ENCODE measurements around the gene SNCAIP.

The SNCAIP gene

DNA sequence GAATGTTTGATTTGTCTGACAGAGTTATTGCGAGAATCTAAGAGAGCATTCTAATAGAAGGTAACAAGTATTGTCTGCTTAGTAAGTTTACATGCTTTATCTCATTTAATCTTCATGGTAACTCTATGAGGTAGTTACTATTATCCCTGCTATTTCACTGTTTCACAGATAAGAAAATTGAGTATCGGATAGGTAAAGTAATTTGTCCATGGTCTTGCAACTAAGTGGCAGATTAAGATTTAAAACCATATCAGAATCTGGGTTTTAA is 118.2 kb downstream of the SNCAIP start:
- no peak for DNase-seq

DNA sequence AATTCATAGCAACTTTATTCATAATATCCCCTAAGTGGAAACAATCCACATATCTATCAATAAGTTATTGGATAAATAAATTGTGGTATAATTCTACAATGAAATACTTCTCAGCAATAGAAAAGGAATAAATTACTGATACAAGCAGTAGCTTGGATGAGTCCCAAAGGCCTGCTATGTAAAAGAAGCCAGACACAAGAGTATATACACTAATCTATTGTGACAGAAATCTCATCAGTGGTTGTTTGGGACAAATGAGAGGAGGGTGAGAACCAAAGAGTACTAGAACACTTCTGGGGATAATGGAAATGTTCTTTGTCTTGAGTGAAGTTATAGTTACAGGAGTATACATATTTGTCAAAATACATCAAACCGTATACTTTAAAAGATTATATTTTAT is 119.3 kb downstream of the SNCAIP start:
- no peak for DNase-seq

DNA sequence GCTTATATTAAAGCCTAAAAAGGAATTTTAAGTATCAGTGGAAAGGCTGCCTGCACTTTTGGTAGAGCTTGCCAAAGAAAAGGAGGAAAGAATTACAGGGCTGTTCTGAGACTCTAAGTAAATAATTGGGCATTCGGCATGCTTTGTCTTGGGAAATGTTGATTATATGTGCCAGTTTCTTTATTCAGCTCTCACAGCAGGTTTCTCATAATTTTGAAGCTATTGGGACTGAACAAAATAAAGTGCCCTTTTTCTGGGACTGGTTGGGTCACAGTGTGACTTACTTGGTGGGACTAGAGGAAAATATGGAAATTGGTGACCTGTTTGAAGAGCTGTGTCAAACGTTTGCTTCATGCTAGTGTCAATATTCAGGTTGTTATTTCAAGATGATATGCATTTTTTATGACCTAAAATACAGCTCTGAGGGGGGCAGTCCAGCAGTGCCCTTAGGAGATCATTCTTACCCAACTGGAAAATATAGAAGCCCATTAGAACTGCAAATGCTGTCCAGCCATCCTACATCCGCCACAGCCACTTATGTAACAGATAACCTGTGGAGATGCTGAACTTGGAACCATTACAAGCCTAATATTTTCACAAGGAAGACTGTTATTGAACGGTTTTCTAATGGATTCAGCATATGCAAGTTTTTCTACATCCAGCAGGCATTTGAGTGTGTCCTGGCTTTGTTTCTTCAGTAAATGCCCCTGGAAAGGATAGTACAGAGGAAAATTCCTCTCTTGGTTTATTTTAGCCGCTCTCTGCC is 122.4 kb downstream of the SNCAIP start:
- DNase-seq, result no peak

DNA sequence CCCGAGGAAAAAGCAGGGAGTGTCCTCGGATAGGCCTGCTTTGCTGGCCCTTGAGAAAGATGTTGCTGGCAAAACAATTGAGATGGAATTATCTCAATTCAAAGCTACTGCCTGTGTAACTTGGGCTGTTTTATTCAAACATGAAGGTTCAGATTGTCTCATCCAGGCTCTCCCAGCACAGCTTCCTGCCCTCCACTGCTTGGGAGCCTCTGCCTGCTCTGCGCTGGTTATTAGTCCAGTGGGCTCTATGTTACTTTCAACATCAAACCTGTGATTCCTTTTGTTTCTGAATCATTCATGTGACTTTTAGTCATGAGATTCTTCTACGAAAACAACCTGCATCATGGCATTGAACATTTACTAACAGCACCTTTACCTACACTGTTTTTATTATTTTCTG is 123.2 kb downstream of the SNCAIP start:
- no peak for DNase-seq

DNA sequence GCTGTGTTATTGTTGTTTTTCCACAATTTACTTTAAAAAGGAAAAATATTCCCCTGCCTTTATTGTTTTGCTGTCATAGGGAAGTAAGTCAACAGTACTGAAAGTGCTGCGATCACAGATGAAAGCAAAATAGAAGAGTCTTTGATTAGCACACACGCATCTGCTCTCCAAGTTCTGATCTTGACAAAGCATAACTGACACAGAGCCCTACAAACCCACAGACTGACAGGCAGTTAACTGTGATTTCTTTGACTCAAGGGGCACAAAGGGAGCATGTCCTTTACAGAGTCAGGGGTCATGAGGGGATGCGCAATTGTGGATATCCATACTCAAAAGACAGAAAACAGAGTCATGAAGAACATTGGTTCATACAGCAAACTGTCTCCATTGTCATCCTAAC is 123.7 kb downstream of the SNCAIP start:
- DNase-seq, result no peak

GRCh38 chr5:122436615-122437014 is 124.6 kb downstream of the SNCAIP start:
- DNase-seq, result no peak

DNA sequence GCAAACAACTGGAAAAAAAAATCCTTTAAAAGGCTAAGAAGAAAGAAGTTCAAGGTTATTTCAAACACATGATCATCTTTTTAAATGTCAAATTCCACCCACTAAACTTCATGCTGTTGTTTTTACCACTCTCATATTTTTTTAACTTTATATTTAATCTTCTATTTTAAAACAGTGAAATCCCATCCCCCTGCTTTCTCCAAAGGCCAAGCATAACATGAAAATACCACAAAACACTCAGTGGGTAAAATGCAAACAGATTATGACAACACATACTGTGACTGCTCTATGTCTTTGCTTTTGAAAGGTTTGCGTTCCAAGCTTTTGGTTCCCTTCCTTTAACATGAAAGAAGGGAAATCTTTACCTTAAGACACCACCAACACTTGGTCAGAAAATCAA is 127.6 kb downstream of the SNCAIP start:
- DNase-seq, result no peak

GRCh38 chr5:122442938-122443337 is 130.9 kb downstream of the SNCAIP start:
- DNase-seq, result no peak

DNA sequence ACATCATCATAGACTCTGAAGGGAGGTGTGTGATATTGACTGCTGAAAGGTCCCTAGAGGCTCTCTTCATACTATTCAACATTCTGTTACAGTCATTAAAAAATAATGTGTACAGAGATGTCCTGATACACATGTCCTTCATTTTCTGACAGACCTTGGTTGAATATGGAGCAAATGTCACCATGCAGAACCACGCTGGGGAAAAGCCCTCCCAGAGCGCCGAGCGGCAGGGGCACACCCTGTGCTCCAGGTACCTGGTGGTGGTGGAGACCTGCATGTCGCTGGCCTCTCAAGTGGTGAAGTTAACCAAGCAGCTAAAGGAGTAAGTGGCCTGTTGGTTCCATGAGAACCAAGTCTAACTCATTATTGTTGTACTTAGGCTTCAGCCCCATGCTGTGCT is 132.4 kb downstream of the SNCAIP start:
- DNase-seq, result no peak

GRCh38 chr5:122445070-122445469 is 133.0 kb downstream of the SNCAIP start:
- no peak for DNase-seq

- no peak for DNase-seq
Observed at GRCh38 chr5:122447072-122447471, 135.0 kb downstream of the SNCAIP start.

DNA sequence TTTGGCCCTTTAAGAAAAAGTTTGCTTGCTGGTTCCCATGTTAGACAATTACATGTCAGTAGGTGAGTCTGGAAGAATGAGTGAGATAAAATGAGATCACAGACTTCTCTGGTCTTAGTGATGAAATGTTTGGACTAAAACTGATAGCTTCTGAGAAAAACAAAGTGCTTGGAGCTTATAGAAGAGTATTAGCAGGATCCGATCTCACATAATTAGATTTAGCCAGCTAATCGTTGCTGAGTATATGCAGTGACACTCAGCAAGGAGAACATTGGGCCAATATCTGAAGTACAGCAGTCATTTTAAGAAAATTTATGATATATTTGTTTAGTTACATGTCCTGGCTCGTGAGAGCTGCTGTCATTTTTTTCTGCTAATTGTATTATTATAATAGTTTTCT is 135.8 kb downstream of the SNCAIP start:
- no peak for DNase-seq

- DNase-seq, result no peak
Observed at GRCh38 chr5:122454541-122454940, 142.5 kb downstream of the SNCAIP start.

DNA sequence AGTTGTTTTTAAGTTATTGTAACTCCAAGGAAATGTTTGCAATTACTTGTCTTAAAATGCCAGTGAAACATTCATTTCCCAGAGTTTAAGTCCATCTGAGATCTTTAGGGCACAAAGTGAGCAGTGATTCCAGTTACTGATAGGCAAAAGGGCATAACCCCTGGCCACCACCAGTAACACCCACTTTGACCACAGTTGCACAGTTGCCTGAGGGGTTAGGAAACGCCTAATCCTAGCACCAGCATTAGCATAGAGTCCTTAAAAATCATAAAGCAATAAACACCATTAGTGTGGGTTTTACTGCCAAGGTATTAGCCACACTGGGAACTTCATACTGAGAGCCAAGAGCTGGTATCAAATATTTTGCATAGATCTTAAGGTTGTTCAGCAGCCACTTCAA is 143.9 kb downstream of the SNCAIP start:
- DNase-seq, result no peak

DNA sequence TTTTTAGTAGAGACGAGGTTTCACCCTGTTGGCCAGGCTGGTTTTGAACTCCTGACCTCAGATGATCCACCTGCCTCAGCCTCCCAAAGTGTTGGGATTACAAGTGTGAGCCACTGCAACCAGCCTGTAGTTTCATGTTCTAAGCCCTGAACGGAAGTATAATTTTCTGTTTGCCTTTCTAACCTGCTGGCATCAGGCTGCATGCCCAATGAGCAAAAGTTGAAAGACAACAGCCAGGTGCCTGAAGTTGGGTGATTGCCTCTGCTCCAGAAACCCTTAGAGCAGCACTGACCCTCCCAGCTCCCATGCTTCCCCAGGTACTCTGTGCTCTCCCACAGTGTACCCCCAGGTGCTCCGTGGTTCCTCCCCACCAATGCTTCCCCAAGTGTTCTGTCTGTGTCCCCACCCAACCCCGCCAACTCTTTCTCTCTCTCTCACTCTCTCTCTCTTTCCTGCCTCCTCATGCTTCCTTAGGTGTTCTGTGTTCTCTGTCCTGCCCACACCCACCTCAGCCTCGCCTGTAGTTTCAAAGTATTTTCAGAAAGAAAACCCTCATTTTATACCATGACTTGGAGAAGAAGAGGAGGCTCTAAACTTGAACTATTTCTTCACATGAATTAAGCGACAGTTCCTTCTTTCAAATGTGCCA is 145.3 kb downstream of the SNCAIP start:
- no peak for DNase-seq

DNA sequence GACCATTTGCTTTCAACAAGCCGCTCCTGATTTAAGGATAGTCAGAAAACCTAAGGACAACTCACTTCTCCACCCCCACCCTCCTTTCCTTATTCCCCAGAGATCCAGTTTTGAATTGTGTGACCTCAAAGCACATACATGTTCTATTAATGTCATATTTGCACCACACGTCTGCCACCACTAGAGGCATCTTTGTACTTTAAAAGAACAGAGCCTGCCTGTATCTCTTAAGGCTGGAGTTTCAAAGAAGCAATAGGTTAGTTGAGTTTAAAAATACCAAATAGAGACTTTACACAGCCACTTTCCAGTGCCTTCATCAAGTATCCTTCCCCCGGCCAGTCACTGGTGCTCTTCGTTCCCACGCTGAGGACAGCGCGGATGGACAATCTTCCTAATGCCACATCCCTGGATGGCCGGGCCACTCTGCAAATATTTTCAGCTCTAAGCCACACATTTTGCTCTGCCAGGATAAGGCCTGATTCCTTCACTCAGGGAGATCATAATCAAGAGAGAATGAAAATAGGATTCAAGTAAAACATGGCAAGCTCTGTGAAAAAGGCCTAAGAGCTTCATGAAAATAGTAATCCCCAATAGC is 146.3 kb downstream of the SNCAIP start:
- peak; percentile 10 to 15 for DNase-seq

DNA sequence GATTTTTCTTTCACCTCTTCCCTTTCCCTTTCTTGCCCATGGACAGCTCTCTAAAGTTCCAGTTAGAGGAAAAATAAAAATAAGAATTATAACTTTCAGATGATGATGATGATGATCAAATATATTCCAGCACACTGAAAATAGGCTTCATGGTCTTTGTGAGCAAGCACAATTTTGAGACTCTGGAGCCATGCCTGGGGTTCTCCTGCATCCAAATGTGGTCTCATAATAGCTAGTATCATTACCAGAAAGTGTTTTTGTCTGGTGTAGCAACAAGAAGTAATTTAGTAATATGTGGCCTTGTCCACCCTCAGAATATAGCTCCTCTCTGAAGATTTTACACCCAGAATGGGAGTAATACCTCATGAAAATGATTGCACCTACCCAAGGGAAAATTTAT is 150.4 kb downstream of the SNCAIP start:
- no peak for DNase-seq

DNA sequence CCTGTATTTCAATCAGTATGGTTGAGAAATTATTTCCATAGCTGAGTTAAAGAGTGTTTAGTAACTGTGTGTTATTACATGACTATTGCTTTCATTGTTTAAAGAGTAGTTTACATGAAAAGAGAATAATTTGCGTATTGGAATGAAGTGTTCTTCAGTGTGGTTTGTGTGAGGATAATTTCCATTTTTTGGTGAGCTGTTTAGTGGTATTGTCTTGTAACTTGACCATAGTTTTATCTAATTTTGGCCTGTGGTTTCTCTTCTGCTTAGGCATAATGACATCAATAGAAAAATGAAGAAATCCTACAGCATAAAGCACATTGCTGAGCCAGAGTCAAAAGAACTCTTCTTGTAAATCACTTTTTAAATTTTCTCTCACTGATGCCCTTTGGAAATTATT is 151.2 kb downstream of the SNCAIP start:
- no peak for DNase-seq

- DNase-seq, result no peak
Observed at GRCh38 chr5:122464191-122464590, 152.2 kb downstream of the SNCAIP start.

DNA sequence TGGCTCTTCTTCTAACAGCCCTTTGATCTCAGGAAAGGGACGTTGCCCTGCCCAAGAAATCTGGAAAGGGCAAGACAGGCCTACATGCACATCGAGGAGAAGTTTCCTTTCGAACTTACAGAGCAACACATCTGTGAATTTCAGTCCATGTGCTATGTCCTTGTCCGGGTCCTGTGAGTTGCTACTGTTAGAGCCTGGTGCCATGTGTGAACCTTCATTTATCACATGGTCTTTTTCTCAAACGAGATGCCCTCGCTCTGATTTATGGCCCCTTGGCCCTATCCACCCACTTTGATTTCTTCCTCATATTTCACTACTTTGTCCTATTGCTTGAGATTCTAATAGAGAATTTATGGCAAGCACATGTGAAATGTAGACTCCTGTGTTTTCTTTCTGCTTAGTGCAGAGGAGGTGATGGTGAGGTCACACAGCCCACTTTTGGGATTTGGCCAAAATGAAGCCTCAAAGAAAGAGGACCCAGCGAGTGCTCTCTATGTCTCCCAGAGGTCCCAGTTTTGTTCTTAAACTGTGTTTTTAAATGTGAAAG is 153.1 kb downstream of the SNCAIP start:
- no peak for DNase-seq

GRCh38 chr5:122465994-122466393 is 154.0 kb downstream of the SNCAIP start:
- no peak for DNase-seq

DNA sequence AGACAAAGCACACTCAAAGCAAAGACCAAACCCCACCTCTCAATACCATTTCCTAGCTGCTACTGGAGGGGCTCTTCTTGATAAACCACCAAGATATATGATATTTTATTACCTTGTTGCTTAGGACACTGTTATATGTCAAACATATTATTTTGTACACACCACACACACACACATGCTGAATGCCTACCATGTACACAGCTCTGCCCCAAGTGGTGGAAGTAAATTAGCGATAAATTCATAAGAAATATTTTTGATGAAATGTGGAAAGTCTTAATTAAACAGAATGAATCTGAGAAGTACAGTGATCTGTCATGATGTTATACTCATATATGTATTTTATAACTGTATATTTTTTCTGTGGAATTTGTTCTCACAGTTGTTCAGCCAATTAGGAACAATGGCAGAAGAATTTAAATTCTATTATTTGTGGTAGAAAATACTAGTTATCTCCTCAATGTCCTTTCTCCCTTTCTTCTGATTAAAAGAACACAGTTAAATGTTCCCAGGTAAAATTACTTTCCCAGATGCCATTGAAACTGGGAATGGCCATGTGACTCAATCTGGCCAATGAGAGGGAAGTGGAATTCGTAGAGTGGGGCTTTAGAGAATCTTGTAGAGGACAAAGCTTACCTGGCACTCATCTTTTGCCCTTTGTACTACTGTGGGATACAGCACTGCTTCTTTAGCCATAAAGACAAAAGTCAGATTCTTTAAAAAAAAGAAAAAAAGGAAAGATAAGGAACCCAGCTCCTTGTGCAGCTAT is 156.5 kb downstream of the SNCAIP start:
- no peak for DNase-seq

GRCh38 chr5:122469384-122469919 is 157.4 kb downstream of the SNCAIP start:
- DNase-seq, result no peak

Measured in AML-193 (cell line).